Fibroblast of peridontal ligament (primary cell): ENCODE results near the gene PDGFC.

Source experiments
- DNase-seq: peaks from one replicate; pipeline ENCODE4 v3.0.0-alpha.2; 2010; ENCODE audit errors: extremely low read depth

The PDGFC gene

GRCh38 chr4:156971676-156972378 lies at the start of gene PDGFC:
Gene PDGFC, minus strand, starts transcription at chr4:156971799. Its CDS starts 896 bp downstream, at chr4:156970903.
- DNase-seq: peak; percentile 53

GRCh38 chr4:157020882-157021281 lies 49.3 kb upstream of the PDGFC start:
- DNase-seq: no peak

- DNase-seq: no peak
These were observed 47.4 kb upstream of the PDGFC start for GRCh38 chr4:157018920-157019490.

GRCh38 chr4:157014621-157015591 lies 43.3 kb upstream of the PDGFC start:
- DNase-seq: peak; percentile 93

GRCh38 chr4:157013656-157014055 lies 42.1 kb upstream of the PDGFC start:
- DNase-seq: peak; percentile 15

- DNase-seq: peak; percentile 41
These were observed 41.2 kb upstream of the PDGFC start for GRCh38 chr4:157012781-157013180.

- DNase-seq: no peak
These were observed 40.7 kb upstream of the PDGFC start for GRCh38 chr4:157012296-157012695.

GRCh38 chr4:157010630-157011029 lies 39.0 kb upstream of the PDGFC start:
- DNase-seq: no peak

- no peak for DNase-seq
These were observed 34.2 kb upstream of the PDGFC start for GRCh38 chr4:157005831-157006230.

- DNase-seq: no peak
These were observed 33.6 kb upstream of the PDGFC start for GRCh38 chr4:157005193-157005592.

- DNase-seq: no peak
These were observed 32.9 kb upstream of the PDGFC start for GRCh38 chr4:157004279-157005161.

GRCh38 chr4:156999175-156999517 lies 27.5 kb upstream of the PDGFC start:
- peak; percentile 100 for DNase-seq

- no peak for DNase-seq
These were observed 27.0 kb upstream of the PDGFC start for GRCh38 chr4:156998500-156999174.

- no peak for DNase-seq
These were observed 21.3 kb upstream of the PDGFC start for GRCh38 chr4:156992943-156993342.

- no peak for DNase-seq
These were observed 19.6 kb upstream of the PDGFC start for GRCh38 chr4:156991161-156991560.

- peak; percentile 46 for DNase-seq
These were observed 11.8 kb upstream of the PDGFC start for GRCh38 chr4:156983366-156983765.

- peak; percentile 77 for DNase-seq
These were observed 9.7 kb upstream of the PDGFC start for GRCh38 chr4:156981262-156981769.

- peak; percentile 94 for DNase-seq
These were observed 6.0 kb upstream of the PDGFC start for GRCh38 chr4:156977435-156978160.

- peak; percentile 77 for DNase-seq
These were observed 4.5 kb upstream of the PDGFC start for GRCh38 chr4:156976147-156976546.

- DNase-seq: no peak
These were observed 4.1 kb upstream of the PDGFC start for GRCh38 chr4:156975686-156976085.
